Tibial artery (tissue), 4 donors: ENCODE data around the gene S1PR5.

Experiments
- DNase-seq, 2 donors: peaks; one replicate each; pipeline ENCODE4 v3.0.0-alpha.2; 2019
- H3K27ac ChIP-seq, 2 donors: fragments of 200-600 bp; sonication (generic) in 1 of 2; 1 replicate in 1 of 2; 2 replicates in 1 of 2; pipeline ENCODE4 v1.5.1; 2018 to 2019; ENCODE audit warnings: mild to moderate bottlenecking in 1 of 2
- H3K27me3 ChIP-seq, 2 donors: fragments of 200-600 bp; sonication (generic) in 1 of 2; one replicate each; pipeline versions ENCODE4 v1.5.1 to v1.6.0; 2016 to 2019
- H3K36me3 ChIP-seq, 3 donors: fragments of 200-600 bp; sonication (generic) in 2 of 3; one replicate each; pipeline ENCODE4 v1.5.1; 2016 to 2019; ENCODE audit warnings: mild to moderate bottlenecking in 2 of 3
- H3K4me1 ChIP-seq, 4 donors: fragments of 200-600 bp; sonication (generic) in 2 of 4; 1 replicate in 3 of 4; 2 replicates in 1 of 4; pipeline ENCODE4 v1.5.1; 2016 to 2019
- H3K4me3 ChIP-seq, 2 donors: fragments of 200-600 bp; sonication (generic) in 1 of 2; 1 replicate in 1 of 2; 2 replicates in 1 of 2; pipeline ENCODE4 v1.5.1; 2018 to 2019; ENCODE audit warnings: mild to moderate bottlenecking in 2 of 2
- H3K9me3 ChIP-seq, 3 donors: fragments of 200-600 bp; sonication (generic) in 1 of 3; one replicate each; pipeline ENCODE4 v1.5.1; 2016 to 2019
- intact Hi-C: fragments of 100-400 bp; cut with DNase I; formaldehyde crosslinking; loops from one replicate; pipeline ENCODE4 v1.15.0; 2023; ENCODE audit warnings: low total_unique reads
- TF ChIP-seq, protein P1 (sequence below), 2 experiments: fragments of 200-600 bp in 1 of 2; fragments of 450-650 bp in 1 of 2; IDR thresholded peaks; one replicate each; pipeline ENCODE4 v1.5.1; 2017 to 2019; ENCODE audit warnings: antibody characterized with exemption in 2 of 2, mild to moderate bottlenecking in 1 of 2, moderate library complexity in 1 of 2

Gene S1PR5

DNA sequence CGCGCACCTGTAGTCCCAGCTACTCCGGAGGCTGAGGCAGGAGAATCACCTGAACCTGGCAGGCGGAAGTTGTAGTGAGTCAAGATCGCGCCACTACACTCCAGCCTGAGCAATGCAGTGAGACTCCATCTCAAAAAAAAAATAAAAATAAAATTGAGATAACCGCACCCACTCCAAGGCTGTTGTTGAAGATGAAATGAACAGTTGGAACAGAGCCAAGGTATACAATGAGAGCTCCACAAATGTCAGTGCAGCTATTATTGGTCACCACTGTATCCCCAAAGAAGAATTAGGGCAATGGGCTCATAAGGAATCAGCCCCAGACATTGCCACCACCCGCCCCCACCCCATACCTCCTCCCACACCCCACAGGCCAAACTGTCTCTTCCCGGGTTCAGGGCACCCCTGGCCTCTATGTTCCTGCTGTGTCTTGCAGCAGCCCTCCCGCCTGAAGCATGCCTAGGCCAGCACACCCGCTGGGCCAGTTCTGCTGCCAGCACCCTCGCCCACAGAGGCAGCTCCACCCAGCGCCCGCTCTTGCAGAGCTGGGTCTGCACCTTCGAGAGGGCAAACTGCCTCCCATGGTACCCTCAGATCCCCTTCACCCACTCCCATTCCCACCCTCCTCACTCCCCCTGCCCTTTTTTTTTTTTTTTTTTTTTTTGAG lies 3.5 kb upstream of the S1PR5 start:
- TF ChIP-seq, protein P1, sequence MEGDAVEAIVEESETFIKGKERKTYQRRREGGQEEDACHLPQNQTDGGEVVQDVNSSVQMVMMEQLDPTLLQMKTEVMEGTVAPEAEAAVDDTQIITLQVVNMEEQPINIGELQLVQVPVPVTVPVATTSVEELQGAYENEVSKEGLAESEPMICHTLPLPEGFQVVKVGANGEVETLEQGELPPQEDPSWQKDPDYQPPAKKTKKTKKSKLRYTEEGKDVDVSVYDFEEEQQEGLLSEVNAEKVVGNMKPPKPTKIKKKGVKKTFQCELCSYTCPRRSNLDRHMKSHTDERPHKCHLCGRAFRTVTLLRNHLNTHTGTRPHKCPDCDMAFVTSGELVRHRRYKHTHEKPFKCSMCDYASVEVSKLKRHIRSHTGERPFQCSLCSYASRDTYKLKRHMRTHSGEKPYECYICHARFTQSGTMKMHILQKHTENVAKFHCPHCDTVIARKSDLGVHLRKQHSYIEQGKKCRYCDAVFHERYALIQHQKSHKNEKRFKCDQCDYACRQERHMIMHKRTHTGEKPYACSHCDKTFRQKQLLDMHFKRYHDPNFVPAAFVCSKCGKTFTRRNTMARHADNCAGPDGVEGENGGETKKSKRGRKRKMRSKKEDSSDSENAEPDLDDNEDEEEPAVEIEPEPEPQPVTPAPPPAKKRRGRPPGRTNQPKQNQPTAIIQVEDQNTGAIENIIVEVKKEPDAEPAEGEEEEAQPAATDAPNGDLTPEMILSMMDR (IDR thresholded peaks at IDR 0.05), result no peak
- no peak for DNase-seq
- Histone ChIP-seq H3K27me3 (peaks cover 0 to 24% of the 10 kb centered on the region in 2 donors), H3K4me1 (peaks cover 0 to 21% (median 15%) of the 10 kb centered on the region in 4 donors), H3K9me3 (no peaks in the 10 kb centered on the region), H3K4me3 (no peak overlapping the region), H3K27ac (no peak overlapping the region), H3K36me3 (no peaks in the 10 kb centered on the region)
- intact Hi-C loops, result no loop called here

DNA sequence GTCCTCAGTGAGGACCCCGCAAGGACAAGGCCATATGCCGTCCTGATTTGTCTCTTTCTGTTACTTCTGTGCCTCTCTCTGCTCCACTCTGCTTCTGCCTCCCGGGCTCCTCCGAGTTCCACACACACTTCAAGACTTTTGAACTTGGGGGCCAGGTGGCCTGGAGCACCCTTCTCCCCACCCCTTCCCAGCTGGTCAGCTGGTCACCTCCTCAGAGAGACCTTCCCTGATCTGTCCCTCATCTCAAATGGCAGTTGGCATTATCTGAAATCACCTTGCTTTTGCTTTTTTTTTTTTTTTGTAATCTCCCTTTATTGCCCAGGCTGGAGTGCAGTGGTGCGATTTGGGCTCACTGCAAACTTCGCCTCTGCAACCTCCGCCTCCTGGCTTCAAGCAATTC lies 2.2 kb upstream of the S1PR5 start:
- TF ChIP-seq, protein P1 (IDR thresholded peaks at IDR 0.05), result no peak
- Histone ChIP-seq H3K9me3 (no peaks in the 10 kb centered on the region), H3K36me3 (no peaks in the 10 kb centered on the region), H3K27ac (no peak overlapping the region), H3K27me3 (peaks cover 0 to 33% of the 10 kb centered on the region in 2 donors), H3K4me1 (peaks cover 0 to 24% (median 15%) of the 10 kb centered on the region in 4 donors), H3K4me3 (no peak overlapping the region)
- no peak for DNase-seq
- intact Hi-C loops, result no loop called here

DNA sequence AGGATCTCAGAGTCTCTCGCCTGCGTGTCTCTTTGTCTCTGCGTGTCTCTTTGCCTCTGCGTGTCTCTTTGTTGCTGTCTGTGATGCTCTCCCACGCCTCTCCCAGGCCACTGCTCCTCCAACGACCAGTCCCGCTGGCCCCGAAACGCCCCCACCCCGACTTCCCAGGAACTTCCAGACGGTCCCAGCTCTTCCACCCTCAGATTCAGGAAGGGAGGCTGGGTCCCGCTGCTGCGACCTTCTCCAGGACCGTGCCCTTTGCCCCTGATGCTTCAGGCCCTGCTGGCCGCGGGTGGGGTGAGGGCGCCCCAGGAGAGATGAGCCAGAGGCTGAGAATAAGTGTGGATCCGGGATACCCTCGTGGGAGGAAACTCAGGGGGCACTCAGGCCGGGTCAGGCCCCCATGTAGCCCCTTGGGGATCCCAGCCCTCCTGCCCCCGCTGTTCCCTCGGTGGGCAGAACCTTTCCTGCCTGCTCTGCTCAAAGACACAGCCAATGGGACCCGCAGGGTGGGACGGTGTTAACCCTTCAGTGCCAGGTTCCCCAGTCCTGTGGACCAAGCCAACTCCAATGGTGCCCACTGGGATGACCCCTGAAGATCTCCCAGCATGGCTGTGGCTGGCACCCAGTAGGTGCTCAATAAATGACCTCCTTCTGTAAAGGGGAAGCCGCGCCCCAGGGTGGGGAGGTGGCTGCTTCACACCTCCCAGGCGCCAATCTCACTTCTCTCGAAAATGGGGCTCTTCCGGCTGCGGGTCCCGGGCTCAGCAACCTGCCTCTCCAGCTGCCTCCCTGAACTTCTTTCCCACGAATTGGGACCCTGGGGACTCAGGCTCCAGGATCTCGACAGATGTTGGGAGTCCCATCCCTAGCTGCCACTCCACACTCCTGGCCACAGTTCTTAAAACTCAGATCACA lies 1.5 kb upstream of the S1PR5 start:
- peaks cover 0 to 26% (median 15%) of the 10 kb centered on the region in 4 donors for H3K4me1 ChIP-seq
- TF ChIP-seq, protein P1 (IDR thresholded peaks at IDR 0.05), result no peak
- H3K27ac ChIP-seq, result no peak overlapping the region
- peaks cover 0 to 41% of the 10 kb centered on the region in 2 donors for H3K27me3 ChIP-seq
- H3K9me3 ChIP-seq, result no peaks in the 10 kb centered on the region
- intact Hi-C loops, result no loop called here
- H3K4me3 ChIP-seq, result no peak overlapping the region
- DNase-seq, result no peak
- no peaks in the 10 kb centered on the region for H3K36me3 ChIP-seq

DNA sequence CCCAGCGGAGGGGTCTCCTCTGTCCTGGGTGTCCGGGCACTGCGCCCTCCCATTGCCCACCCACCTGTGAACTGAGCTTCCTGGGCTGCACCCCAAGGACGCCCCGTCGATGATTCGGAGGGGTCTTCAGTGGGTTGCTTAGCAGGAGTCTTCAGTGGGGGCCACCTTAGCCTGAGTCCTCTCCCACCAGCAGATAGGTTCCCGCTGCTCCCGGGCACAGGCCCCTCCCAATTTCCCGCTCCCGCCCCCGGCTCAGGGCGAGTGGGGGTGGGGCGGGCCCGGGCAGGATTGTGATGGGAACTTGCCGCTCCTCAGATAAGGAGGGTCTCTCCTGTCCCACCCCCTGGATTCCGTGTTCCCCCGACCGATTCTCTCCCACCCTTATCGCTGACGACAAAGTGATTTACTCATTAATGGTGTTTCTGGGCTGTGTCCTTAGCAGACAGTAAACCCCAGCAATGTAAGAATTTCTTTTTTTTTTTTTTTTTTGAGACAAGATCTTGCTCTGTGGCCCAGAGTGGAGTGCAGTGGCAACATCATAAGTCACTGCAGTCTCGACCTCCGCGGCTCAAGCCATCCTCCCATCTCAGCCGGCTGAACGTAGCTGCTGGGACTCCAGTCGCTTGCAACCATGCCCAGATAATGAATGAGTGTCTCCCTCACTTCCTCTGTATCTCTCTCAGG lies 655 bp upstream of the S1PR5 start:
- Histone ChIP-seq H3K36me3 (no peaks in the 10 kb centered on the region), H3K27me3 (peaks cover 0 to 47% of the 10 kb centered on the region in 2 donors), H3K9me3 (no peaks in the 10 kb centered on the region), H3K27ac (no peak overlapping the region), H3K4me1 (peaks cover 0 to 26% (median 15%) of the 10 kb centered on the region in 4 donors), H3K4me3 (peak overlapping the region; percentile 35 to 42)
- TF ChIP-seq, protein P1 (IDR thresholded peaks at IDR 0.05), result no peak
- no peak for DNase-seq
- intact Hi-C loops, result no loop called here

DNA sequence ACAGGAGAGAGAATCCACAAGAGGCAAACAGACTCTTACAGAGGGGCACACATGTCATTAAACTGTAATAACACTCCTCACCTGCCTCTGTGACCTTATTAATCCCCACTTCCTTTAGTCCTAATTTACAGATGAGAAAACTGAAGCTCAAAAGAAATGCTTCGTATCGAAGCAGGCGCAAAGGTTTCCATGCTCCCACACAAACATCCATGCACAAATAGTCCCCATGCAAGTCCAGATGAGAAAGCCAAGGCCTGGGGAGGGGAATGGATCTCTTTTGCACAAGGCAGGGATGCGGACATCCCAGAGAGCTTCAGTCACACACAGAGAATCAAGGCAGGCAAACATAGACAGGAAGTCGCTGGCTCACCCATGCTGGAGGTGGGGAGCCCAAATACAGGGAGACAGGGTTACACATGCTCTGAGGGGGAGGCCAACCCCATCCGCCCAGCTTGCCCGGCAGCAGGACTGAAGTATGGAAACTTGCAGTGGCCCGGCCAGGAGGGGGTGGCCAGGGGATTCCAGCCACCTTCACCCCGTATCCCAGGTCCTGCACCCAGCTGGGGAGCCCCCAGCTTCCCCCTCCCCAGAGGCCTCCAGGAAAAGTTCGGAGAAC lies 468 bp downstream of the S1PR5 start:
- intact Hi-C loops, result no loop called here
- Histone ChIP-seq H3K4me1 (peaks cover 0 to 26% (median 15%) of the 10 kb centered on the region in 4 donors), H3K9me3 (no peaks in the 10 kb centered on the region), H3K36me3 (no peaks in the 10 kb centered on the region), H3K27me3 (peaks cover 0 to 47% of the 10 kb centered on the region in 2 donors), H3K27ac (no peak overlapping the region), H3K4me3 (peak overlapping the region; percentile 35 to 42)
- TF ChIP-seq, protein P1 (IDR thresholded peaks at IDR 0.05), result no peak
- no peak for DNase-seq
